Measurements from ENCODE around the gene OXER1.

Gene OXER1

DNA sequence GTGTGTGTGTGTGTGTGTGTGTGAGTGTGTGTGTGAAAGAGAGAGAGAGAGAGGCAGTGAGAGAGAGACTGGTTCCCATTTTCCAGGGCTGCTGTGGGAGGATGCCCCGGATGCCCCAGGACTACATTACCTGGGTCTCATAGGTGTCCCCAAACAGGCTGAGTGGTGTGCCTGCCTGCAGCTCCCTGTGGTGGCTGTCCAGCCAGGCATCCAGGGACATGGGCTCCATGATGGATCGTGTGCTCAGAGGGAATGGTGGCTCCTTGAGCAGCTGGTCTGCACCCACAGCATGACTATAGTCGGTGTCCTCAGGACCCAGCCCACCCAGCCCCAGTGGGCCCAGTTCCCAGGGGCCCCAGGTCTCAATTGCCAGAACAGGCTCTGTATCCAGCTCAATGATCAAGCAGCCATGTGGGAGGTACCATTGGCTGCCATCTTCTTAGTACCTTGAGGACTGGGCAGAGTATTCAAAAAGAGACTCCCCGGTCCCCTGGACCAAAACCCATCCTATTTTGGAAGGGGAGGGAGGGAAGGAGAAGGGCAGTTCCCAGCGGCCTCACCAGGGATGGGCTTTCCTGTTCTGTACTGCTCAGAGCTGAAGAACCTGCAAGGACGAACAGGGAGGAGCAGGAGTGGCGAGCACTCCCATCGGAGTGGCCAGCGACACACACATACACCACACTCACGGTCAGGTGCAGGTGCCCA lies 5.8 kb upstream of the OXER1 start:
- DNase-seq (ENCODE audit: low spot score): no peak

GRCh38 chr2:42768706-42769256 lies 4.8 kb upstream of the OXER1 start:
- DNase-seq (ENCODE audit: low spot score): no peak

DNA sequence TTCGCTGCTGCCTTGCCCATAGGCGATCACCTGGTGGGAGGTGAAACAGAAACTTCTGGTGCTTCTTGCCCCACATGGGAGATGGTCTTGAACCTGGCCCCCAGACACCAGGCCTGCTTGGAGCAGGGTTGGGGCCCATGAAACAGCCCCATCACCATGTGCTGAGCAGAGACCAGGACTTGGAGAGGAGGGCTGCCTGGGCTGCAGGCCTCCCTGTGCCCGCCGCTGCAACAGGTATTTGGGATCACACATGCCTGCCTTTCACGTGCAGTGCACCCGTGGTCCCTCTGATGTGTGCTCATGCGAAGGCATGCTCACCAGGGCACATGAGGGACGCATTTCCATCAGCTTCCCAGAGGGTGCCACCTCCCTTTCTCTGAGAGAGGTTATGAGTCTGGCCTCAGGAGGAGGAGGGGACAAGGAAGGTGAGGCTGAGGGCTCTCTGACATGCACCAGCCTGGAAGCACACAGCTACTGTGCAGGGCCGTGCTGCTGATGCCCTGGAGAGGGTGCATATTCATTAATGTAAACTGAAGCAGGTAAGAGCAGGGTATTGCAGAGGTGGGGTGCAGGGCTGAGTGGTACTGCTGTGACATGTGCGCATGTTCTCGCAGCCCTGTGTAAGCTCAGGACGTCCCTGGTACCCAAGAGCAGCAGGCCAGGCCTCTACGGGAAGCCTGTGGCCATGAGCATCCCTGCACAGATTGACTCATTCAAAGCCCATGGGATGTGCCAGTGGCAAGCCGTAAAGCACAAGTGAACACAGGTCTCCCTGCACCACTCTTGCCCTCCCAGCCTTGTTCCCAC lies 4.2 kb upstream of the OXER1 start:
- no peak for DNase-seq (ENCODE audit: low spot score)

- DNase-seq (ENCODE audit: low spot score): no peak
Observed at GRCh38 chr2:42767080-42767898, 3.4 kb upstream of the OXER1 start.

- DNase-seq (ENCODE audit: low spot score): no peak
Observed at GRCh38 chr2:42765686-42766085, 1.8 kb upstream of the OXER1 start.

- DNase-seq (ENCODE audit: low spot score): no peak
Observed at GRCh38 chr2:42764901-42765300, 966 bp upstream of the OXER1 start.

- no peak for DNase-seq (ENCODE audit: low spot score)
Observed at GRCh38 chr2:42762823-42763804, 821 bp downstream of the OXER1 start.

GRCh38 chr2:42762155-42762554 lies 1.8 kb downstream of the OXER1 start:
- no peak for DNase-seq (ENCODE audit: low spot score)

GRCh38 chr2:42761554-42761953 lies 2.4 kb downstream of the OXER1 start:
- no peak for DNase-seq (ENCODE audit: low spot score)

DNA sequence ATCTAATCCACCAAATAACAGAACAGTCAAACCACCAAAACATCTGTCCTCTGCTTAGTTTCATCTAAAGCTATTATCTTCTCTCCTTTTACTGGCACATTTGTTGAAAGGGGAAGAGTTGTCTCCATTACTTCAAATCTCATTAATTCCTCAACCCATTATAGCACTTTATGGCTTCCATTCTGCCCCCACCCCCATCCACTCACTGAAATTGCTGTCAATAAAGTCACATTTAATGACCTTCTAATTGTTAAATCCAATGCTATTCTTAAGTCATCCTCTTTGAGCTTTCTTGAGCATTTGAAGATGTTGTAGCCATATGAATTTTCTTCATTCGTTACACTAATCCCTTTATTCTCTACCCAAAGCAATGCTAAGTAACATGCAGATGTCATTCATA lies 5.2 kb downstream of the OXER1 start:
- DNase-seq (ENCODE audit: low spot score): no peak

DNA sequence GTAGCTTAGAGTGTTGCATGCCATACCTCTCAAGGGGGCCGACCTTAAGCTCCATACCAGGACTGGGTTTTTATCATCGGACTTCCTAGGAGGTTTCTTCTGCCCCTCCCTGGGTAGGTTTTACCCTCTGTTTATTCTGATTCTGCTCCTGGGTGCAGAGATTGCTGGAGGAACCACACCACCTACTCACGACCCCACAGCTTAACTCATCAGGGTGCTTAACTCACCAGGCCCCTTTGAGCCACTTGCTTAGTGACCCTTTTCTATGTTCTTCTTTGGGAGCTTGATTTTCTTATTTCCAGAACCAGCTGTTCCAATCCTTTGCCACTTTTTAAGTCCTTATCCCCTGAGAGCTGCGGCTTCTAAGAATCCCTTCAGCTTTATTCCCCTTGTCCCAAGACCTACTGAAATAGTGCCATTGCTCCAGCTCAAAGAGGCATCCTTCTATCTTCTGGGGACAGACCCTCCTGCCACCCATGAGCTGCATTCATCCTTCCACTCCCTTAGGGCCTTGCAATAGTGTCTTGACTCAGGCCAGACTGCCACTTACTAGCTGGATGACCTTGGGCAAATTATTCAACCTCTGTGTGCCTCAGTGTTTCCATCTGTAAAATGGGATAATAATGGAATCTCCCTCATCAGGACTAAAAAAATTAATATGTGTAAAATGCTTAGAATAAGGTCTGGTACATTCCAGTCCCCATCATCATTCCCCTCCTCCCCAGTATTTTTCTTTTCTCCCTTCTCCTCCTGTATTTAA lies 5.8 kb downstream of the OXER1 start:
- no peak for DNase-seq (ENCODE audit: low spot score)

- DNase-seq (ENCODE audit: low spot score): no peak
Observed at GRCh38 chr2:42756966-42757513, 6.9 kb downstream of the OXER1 start.

DNA sequence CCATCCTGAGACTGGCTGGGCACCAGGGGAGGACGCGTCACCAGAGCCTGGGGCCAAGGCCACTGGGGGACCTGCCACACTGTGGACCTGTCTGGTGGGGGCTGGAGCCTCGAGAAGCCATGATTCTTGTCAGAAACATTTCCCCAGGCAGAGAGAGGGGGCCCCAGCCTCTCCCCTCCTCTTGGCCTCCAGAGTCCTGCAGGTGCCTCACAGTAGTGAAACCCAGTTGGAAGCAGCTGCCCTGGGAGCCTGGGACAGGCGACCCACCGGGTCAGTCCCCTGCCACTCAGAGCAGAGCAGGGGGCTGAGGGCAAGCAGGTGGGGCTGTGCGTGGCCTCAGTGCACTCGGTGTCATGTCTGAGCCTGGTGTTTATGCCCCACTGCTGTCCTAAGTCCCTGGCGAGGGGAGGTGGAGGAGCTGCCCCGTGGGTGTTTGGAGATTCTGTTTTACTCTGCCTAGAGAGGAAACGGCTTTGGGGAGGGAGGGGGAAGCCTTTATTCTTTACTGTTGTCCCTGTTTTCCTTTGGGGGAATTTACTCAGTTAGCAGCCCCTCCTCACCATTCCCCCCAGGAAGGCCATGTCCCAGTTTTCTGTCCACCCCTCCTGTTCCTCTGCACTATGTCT lies 7.7 kb downstream of the OXER1 start:
- DNase-seq (ENCODE audit: low spot score): no peak

- DNase-seq (ENCODE audit: low spot score): no peak
Observed at GRCh38 chr2:42755191-42755880, 8.6 kb downstream of the OXER1 start.

DNA sequence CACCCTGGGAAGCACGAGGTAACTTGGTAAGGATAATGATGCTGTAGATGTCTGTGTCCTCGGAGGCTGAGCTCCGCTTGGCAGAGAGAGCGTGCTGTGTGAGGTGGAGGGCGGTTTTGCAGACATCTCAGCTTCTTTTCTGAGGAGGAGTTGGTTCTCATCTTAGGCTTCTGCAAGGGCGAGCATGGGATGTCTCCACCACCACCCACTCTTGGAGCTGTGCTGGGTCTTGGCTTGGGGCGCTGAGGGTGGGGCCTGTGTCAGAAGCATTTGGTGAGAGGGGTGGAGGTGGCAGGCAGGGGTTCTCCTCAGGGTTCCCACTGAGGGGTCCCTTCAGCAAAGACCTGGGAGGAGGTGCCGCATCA lies 9.2 kb downstream of the OXER1 start:
- no peak for DNase-seq (ENCODE audit: low spot score)

DNA sequence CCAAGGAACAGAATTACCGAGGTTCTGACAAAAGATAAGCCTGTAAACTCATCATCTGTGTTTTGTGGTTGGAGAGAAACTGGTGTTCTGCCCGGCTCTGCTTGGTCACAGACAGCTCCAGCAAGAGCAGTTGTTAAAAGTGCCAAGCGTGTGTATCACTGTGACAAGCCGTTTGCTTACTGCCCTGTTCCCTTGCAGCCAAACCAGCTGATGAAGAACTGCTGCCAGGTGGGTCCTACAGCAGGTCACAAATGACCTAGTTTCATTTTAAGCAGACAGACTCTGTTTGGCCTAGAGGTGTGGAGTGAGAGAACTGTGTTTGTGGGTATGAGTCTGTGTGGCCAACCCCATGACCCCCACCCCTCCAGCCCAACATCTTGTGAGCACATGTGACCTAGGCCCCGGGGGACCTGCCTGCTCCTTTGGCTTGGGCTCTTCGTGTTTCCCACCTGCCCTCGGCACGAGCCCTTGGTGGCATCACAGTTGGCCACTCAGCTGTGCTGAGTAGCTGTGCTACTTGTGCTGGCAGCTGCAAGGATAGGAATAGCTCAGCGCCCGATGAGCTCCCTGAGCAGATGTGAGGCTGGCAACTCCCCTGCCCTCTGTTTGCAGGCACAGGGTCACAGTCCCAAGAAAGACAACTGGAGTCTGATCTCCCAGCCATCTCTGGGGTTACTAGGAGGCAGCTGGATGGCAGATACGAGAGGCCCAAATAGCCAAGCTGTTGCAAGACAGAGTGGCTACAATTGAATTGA lies 9.7 kb downstream of the OXER1 start:
- DNase-seq (ENCODE audit: low spot score): no peak

- DNase-seq (ENCODE audit: low spot score): no peak
Observed at GRCh38 chr2:42752816-42753813, 10.8 kb downstream of the OXER1 start.
